H1 (cell line): ENCODE data around the gene PIGT.
A peak's percentile ranks its signal among the peaks of the same experiment; 100 is the strongest.

Experiments used
- CTCF ChIP-seq, 3 experiments: IDR thresholded peaks; 1 replicate in 2 of 3; 2 replicates in 1 of 3; pipeline versions ENCODE4 v1.5.1 to v1.6.1; 2011; ENCODE audit warnings: low read length in 3 of 3, mild to moderate bottlenecking in 3 of 3, inconsistent platforms in 2 of 3, low read depth in 1 of 3, moderate library complexity in 1 of 3; ENCODE audit not compliant: insufficient read depth in 1 of 3; ENCODE audit errors: control extremely low read depth in 1 of 3
- EP300 ChIP-seq, 2 experiments: IDR thresholded peaks; 1 replicate in 1 of 2; 2 replicates in 1 of 2; pipeline ENCODE4 v1.6.1; 2011 to 2012; ENCODE audit warnings: low read depth in 2 of 2, low read length in 2 of 2, mild to moderate bottlenecking in 2 of 2, borderline replicate concordance in 1 of 2, inconsistent platforms in 1 of 2, moderate library complexity in 1 of 2
- GABPA ChIP-seq: IDR thresholded peaks from 2 replicates; pipeline ENCODE4 v1.6.1; 2011; ENCODE audit warnings: mild to moderate bottlenecking, low read length, moderate library complexity, borderline replicate concordance; ENCODE audit not compliant: insufficient read depth
- KDM4A ChIP-seq: IDR thresholded peaks from one replicate; pipeline ENCODE4 v1.7.1; 2012; ENCODE audit warnings: low read depth, mild to moderate bottlenecking, moderate library complexity, low read length, inconsistent platforms; ENCODE audit not compliant: severe bottlenecking
- POLR2AphosphoS5 ChIP-seq: IDR thresholded peaks from 2 replicates; pipeline ENCODE4 v1.6.1; 2011; ENCODE audit warnings: low read depth, low read length
- TEAD4 ChIP-seq: IDR thresholded peaks from 2 replicates; pipeline ENCODE4 v1.6.1; 2012; ENCODE audit warnings: low read depth, low read length, inconsistent platforms, mixed read lengths

- TF ChIP-seq CTCF (IDR thresholded peaks at IDR 0.05; ENCODE audit: control extremely low read depth in 1 of 3, insufficient read depth in 1 of 3, low read depth in 1 of 3, low read length in 3 of 3) (peak; percentile 58 to 76 (median 63)), EP300 (IDR thresholded peaks at IDR 0.05; ENCODE audit: borderline replicate concordance in 1 of 2, low read depth in 2 of 2, low read length in 2 of 2) (no peak), POLR2AphosphoS5 (no peak), TEAD4 (no peak), KDM4A (no peak), GABPA (no peak)
Measured at GRCh38 chr20:45456632-45457031, 40.7 kb downstream of the PIGT start.
